Nephron (organoid): ENCODE measurements around the gene UBAP2.
"Not testable (repeated sequence)": the region's sequence is repeated elsewhere in the genome, so short reads cannot be mapped to it uniquely, and the experiment has no call there.

Experiments used
- H3K27ac Mint-ChIP-seq, 3 experiments: 2 replicates each; pipeline ENCODE4 v1.8.0; 2020; ENCODE audit warnings: mixed read lengths in 3 of 3, mild to moderate bottlenecking in 2 of 3, moderate library complexity in 1 of 3
- H3K27me3 Mint-ChIP-seq: 2 replicates; pipeline ENCODE4 v1.8.0; 2021; ENCODE audit warnings: low read depth, mild to moderate bottlenecking, moderate library complexity, mixed read lengths
- H3K36me3 Mint-ChIP-seq: 2 replicates; pipeline ENCODE4 v1.8.0; 2020; ENCODE audit warnings: low read depth, mixed read lengths
- H3K4me1 Mint-ChIP-seq: 2 replicates; pipeline ENCODE4 v1.8.0; 2020; ENCODE audit warnings: mixed read lengths
- H3K4me3 Mint-ChIP-seq, 3 experiments: 2 replicates each; pipeline ENCODE4 v1.8.0; 2020; ENCODE audit warnings: mild to moderate bottlenecking in 3 of 3, mixed read lengths in 3 of 3, moderate library complexity in 2 of 3
- H3K9me3 Mint-ChIP-seq: 2 replicates; pipeline ENCODE4 v1.8.0; 2020; ENCODE audit warnings: mixed read lengths
- CTCF ChIP-seq, 3 experiments: fragments of 200-600 bp; sonication (generic); IDR thresholded peaks; one replicate each; pipeline ENCODE4 v1.5.0; 2021; ENCODE audit warnings: antibody characterized with exemption in 3 of 3; ENCODE audit not compliant: unreplicated experiment in 3 of 3

The UBAP2 gene

GRCh38 chr9:34032631-34033030 lies 16.1 kb downstream of the UBAP2 start:
- Mint-ChIP-seq H3K36me3 (peaks cover 56% of the 10 kb centered on the region), H3K4me3 (no peak overlapping the region), H3K27me3 (no peaks in the 10 kb centered on the region), H3K27ac (no peak overlapping the region), H3K9me3 (peaks cover 2% of the 10 kb centered on the region), H3K4me1 (no peaks in the 10 kb centered on the region)
- no peak for TF ChIP-seq CTCF (IDR thresholded peaks at IDR 0.05; ENCODE audit: unreplicated experiment in 3 of 3)

DNA sequence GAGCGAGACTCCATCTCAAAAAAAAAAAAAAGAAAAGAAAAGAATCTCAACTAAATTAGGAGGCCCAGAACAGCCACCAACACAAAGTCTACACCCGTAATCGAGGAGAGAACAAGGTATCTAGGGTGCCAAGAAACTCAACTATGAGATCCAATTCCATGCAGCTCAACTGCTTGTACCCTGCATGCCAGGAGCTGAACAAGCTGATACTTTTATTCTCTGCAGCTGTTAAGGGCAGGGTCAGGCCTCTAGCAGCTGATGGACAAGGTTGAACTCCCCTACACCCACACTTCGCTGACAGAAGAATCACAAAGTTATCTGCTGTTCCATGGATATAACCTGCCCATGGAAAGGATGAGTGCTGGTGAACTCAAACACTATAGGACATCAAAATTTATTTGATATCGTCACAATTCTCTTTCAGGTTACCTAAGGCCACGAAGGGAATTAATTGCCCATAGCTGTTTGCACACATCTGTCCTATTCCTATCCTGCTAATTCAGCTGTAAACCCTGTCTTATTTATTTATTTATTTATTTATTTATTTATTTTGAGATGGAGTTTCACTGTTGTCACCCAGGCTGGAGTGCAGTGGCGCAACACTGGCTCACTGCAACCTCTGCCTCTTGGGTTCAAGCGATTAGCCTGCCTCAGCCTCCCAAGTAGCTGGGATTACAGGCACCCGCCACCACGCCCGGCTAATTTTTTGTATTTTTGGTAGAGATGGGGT lies 20.7 kb downstream of the UBAP2 start:
- peaks cover 26% of the 10 kb centered on the region for H3K36me3 Mint-ChIP-seq
- no peak overlapping the region for H3K27ac Mint-ChIP-seq
- H3K4me1 Mint-ChIP-seq: peaks cover 19% of the 10 kb centered on the region
- H3K4me3 Mint-ChIP-seq: no peak overlapping the region
- no peaks in the 10 kb centered on the region for H3K9me3 Mint-ChIP-seq
- TF ChIP-seq CTCF (IDR thresholded peaks at IDR 0.05; ENCODE audit: unreplicated experiment in 3 of 3): no peak
- H3K27me3 Mint-ChIP-seq: no peaks in the 10 kb centered on the region

DNA sequence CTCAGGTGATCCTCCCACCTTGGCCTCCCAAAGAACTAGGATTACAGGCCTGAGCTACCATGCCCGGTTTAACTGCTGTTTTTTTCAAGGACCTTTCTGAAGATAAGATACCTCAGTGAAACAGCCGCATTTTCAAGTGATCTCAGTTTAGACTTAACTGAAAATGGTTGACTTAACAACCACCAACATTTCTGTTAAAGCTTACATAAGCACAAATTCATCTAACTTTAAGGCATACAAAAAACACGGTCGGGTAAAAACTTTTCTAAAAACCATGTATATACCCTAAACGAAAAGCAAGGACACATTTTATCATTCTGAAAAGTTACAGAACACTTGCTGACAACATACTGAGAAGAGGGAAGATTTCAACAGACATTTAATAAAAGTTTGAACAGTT lies 22.9 kb downstream of the UBAP2 start:
- Mint-ChIP-seq H3K27ac (peak overlapping the region in 2 of 3 experiments; percentile 57 to 78), H3K9me3 (no peaks in the 10 kb centered on the region), H3K4me1 (peaks cover 19% of the 10 kb centered on the region), H3K27me3 (no peaks in the 10 kb centered on the region), H3K4me3 (no peak overlapping the region), H3K36me3 (peaks cover 10% of the 10 kb centered on the region)
- no peak for TF ChIP-seq CTCF (IDR thresholded peaks at IDR 0.05; ENCODE audit: unreplicated experiment in 3 of 3)

- Mint-ChIP-seq H3K36me3 (peaks cover 10% of the 10 kb centered on the region), H3K4me1 (peaks cover 19% of the 10 kb centered on the region), H3K27me3 (no peaks in the 10 kb centered on the region), H3K27ac (peak overlapping the region; percentile 58 to 89 (median 78)), H3K4me3 (peak overlapping the region in 1 of 3 experiments; percentile 6), H3K9me3 (no peaks in the 10 kb centered on the region)
- no peak for TF ChIP-seq CTCF (IDR thresholded peaks at IDR 0.05; ENCODE audit: unreplicated experiment in 3 of 3)
Measured at GRCh38 chr9:34025062-34025461, 23.6 kb downstream of the UBAP2 start.

DNA sequence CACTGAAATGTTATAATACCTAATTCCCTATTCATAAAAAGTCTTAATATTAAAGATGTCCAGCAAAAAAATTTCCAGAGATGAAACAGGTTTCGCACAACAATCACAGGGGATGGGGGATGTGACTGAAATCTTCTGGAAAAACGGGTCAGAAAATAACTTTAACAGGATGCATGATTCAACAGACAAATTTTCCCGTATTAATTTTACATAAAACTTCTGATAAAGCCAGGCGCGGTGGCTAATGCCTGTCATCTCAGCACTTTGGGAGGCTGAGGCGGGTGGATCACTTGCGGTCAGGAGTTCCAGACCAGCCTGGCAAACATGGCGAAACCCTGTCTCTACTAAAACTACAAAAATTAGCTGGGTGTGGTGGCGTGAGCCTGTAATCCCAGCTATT lies 24.2 kb downstream of the UBAP2 start:
- Mint-ChIP-seq H3K4me1 (peaks cover 19% of the 10 kb centered on the region), H3K36me3 (peaks cover 10% of the 10 kb centered on the region), H3K27ac (peak overlapping the region in 2 of 3 experiments; percentile 59 to 78)
- not testable (repeated sequence) for H3K4me3 Mint-ChIP-seq, H3K9me3 Mint-ChIP-seq, H3K27me3 Mint-ChIP-seq

DNA sequence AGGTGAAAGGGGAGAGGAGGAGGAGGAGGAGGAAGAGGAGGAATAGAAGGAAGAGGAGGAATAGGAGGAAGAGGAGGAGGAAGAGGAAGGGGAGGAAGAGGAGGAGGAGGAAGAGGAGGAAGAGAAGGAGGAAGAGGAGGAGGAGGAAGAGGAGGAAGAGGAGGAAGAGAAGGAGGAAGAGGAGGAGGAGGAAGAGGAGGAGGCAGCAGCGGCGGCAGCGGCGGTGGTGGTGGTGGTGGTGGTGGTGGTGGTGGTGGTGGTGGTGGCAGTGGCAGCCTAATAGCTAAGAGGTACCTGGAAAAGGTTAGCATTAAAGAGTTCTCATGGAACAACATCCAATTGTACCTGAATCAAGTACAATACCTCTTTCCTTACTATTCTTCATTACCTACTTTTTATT lies 32.5 kb downstream of the UBAP2 start:
- TF ChIP-seq CTCF (IDR thresholded peaks at IDR 0.05; ENCODE audit: unreplicated experiment in 3 of 3): no peak
- Mint-ChIP-seq H3K27ac (no peak overlapping the region), H3K9me3 (no peaks in the 10 kb centered on the region), H3K36me3 (peaks cover 17% of the 10 kb centered on the region), H3K27me3 (no peaks in the 10 kb centered on the region), H3K4me3 (no peak overlapping the region), H3K4me1 (no peaks in the 10 kb centered on the region)
